Stimulated activated CD4-positive, alpha-beta T cell treated with anti-CD3 and anti-CD28 coated beads, TNF-alpha, amount 100 ng/mL, for 24 hours (primary cell): Measurements from ENCODE around the gene C12orf60.
A peak's percentile ranks its signal among the peaks of the same experiment; 100 is the strongest.

Source experiments
- DNase-seq, 3 experiments: peaks; one replicate each; pipeline ENCODE4 v3.0.0-alpha.2; 2020; ENCODE audit warnings: low read depth in 3 of 3

C12orf60 gene

GRCh38 chr12:14834509-14834908 lies 31.0 kb downstream of the C12orf60 start:
- DNase-seq = no peak

DNA sequence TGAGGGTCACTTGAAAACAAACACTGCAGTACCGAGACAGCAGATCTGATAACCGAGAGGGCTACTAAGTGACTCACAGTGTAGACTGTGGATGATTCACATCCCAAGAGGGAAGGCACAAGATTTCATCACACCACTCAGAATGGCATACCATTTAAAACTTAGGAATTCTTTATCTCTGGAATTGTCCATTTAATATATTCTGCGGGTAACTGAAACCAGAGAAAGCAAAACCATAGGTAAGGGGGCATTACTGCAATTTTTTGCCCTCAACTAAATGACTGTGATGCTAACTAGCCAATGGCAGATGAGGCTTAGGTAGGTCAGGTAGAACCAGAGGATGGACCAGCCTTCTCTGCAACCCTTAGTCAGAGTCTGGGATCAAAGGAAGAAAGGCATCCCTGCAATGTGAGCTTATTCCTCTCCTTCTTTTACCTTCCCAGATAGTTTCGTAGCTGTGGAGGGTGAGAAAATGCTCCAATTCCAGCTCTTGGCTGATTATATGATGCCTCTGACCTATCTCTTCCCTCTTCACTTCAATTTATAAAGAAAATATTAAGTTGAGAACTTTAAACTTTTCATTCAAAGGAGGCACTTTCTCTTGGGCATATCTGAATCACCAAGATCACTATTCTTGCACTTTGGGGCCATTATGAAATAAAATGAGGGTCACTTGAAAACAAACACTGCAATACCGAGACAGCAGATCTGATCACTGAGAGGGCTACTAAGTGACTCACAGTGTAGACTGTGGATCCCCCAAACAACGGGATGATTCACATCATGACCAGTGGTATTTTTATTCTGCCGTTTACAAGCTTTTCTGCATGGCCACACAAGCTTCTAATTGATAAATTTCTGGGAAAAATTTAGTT lies 33.1 kb downstream of the C12orf60 start:
- no peak for DNase-seq

GRCh38 chr12:14839262-14839661 lies 35.8 kb downstream of the C12orf60 start:
- DNase-seq = no peak

GRCh38 chr12:14840616-14841015 lies 37.1 kb downstream of the C12orf60 start:
- DNase-seq = no peak

- no peak for DNase-seq
Observed at GRCh38 chr12:14841761-14842160, 38.3 kb downstream of the C12orf60 start.

DNA sequence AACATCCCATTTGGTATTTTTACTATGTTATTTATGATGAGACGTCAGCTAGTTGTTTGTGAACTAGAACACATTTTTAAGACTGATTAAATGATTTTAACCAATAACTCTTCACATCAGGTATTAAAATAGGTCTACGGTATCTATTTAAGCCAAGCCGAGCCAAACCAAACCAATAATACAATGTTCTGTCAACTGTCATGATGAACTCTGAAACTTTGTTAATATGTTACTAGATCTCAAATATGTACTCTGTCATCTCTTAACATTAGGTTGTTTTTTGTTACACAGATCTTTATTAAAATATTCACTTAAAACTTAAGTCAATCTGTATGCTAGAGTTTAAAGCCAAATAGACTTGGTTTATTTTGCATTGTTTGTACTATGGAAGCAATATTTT lies 38.8 kb downstream of the C12orf60 start:
- no peak for DNase-seq

DNA sequence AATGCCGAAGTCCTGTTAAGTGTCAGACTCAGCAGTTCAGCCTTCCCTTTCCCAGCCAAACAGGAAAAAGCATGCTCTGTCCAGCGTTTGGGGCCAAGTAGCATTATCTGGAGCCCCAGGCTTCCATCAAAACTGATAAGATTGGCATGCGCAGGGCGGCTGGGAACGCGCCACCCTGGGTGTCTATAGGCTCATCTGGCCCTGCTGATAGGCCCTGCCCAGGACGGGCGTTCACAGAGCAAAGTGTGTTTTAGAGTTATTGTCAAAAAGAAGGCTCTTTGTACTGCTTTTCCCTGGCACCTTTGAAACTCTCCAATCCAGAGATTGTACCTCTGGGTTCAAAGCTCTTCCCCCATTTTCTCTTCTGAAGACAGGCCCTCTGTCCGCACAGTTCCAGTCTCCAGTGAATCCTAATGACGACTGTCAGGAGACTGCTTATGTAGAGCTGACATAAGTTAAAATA lies 40.0 kb downstream of the C12orf60 start, which contains the start of gene ART4:
Gene ART4 (minus strand): TSS at position 102 of the 463 bp plus-strand sequence. CDS start 413 bp downstream, outside the sequence.
- no peak for DNase-seq

- no peak for DNase-seq
Observed at GRCh38 chr12:14844401-14844800, 40.9 kb downstream of the C12orf60 start.

DNA sequence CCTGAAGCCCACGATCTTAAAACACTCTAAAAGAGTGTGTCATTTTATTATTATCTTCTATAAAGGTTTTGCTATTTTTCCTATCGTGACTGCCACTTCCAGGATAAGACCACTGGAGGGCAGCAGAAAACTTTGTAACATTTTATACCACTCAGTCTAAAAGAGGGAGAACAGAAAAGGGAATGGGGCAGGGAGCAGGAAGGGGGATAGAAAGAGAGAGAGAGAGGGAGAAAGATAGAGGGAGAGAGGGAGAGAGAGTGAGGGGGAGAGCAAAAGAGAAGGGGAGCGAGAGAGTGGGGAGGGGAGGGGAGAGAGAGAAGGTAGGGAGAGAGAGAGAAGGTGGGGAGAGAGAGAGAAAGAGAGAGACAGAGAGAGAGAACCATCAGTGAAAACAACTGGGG lies 41.9 kb downstream of the C12orf60 start:
- peak; percentile 3 to 21 (median 21) for DNase-seq

DNA sequence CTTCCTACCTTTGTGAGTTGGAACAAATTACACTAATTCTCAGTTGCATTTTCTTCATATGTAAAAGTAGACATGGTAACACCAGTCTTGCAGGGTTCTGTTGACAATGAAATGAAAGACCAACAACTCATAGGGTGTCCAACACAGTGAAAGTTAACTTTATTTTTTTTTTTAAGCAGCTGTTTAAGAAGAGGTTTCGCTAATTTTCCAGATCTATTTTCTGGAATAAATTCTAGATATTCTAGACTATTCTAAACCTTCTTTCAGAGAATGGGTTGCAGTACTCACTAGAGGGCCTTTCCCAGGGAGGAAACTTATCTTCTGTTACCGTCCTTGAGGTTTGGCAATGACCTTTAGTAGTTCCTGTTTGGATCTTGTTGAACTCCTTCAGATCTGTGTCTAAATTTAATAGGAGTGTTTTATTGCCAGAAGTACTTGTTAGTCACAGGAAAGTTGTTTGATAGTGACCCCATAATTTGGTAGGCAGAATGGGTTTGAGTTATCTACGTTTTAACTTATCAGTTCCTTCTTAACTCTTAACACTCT lies 42.6 kb downstream of the C12orf60 start:
- no peak for DNase-seq

DNA sequence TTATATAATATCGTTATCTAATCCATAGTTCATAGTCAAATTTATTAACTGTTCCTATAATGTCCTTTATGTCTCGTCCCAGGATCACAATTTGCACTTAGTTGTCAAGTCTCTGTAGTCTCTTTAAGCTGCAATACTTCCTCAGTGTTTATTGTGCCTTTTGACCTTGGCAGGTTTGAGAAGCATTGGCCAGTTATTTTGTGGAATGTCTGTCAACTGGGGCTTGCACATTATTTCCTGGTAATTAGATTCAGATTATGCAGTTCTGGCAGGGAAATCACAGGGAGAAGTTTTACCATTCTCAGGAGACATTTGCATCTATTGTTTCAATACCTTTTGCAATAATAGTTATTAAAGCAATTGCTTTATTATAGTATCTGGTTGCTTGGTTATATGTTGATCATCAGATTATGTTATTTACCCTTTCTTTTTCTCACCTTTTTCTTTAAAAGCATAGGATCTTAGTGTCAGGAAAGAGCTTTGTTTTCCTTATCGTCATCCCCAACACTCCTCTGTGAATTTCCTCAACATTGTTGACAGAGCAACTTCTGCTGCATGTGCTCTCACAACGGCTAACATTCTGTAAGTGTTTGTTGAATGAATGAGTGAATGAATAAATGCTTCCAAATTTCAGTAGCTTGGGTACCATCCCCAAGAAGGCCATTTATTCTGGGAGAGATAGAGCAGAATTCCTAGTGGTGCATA lies 43.6 kb downstream of the C12orf60 start:
- no peak for DNase-seq

- no peak for DNase-seq
Observed at GRCh38 chr12:14849661-14850060, 46.2 kb downstream of the C12orf60 start.

- no peak for DNase-seq
Observed at GRCh38 chr12:14850929-14851663, 47.6 kb downstream of the C12orf60 start.

DNA sequence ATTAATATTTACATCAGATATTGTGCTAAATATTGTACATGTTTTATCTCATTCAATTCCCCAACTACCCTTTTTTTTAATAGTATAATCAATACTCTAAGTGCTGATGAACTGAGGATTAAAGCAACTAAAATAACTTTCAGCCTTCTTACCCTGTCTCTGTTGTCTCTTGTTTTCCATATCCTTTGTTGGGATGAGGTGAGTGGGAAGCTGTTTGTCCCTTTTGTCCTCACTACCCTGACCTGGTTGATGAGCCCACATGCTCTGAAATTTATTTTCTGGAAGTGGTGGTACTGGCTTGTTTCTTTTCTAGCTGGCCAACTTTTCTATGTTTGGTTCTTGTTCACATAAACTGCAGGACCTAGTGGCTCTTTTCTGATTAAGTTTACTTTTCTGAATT lies 49.4 kb downstream of the C12orf60 start:
- no peak for DNase-seq

DNA sequence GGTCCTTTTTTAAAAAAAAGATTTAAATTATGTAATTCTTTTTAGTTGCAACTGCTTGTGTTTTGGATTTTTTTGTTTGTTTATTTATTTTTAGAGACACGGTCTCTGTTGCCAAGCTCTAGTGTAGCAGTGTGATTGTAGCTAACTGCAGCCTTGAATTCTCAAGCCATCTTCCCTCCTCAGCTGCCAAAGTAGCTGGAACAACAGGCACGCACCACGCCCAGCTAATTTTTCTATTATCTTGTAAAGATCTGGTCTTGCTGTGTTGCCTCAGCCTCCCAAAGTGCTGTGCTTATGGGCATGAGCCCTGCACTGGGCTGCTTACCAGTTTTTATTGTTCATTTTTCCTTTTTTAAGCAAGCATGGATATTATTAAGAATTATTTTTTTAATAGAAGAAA lies 50.5 kb downstream of the C12orf60 start:
- no peak for DNase-seq

GRCh38 chr12:14854586-14855183 lies 51.2 kb downstream of the C12orf60 start:
- DNase-seq = no peak

DNA sequence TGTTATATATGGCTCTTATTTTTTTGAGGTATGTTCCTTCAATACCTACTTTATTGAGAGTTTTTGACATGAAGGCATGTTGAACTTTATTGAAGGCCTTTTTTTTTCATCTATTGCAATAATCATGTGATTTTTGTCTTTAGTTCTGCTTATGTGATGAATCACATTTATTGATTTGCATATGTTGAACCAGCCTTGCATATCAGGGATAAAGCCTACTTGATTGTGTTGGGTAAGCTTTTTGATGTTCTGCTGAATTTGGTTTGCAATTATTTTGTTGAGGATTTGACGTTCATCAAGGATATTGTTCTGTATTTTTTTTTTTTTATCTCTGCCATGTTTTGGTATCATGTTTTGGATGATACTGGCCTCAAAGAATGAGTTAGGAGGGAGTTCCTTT lies 55.0 kb downstream of the C12orf60 start:
- no peak for DNase-seq

DNA sequence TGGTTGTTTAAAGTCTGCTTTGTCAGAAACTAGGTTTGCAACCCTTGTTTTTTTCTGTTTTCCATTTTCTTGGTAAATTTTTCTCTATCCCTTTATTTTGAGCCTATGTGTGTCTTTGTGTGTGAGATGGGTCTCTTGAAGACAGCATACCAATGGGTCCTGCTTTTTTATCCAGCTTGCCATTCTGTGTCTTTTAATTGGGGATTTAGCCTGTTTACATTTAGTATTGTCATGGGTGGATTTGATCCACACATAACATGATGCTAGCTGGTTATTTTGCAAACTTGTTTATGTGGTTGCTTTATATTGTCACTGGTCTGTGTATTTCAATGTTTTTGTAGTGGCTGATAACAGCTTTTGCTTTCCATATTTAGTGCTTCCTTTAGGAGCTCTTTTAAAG lies 57.0 kb downstream of the C12orf60 start:
- DNase-seq = no peak

DNA sequence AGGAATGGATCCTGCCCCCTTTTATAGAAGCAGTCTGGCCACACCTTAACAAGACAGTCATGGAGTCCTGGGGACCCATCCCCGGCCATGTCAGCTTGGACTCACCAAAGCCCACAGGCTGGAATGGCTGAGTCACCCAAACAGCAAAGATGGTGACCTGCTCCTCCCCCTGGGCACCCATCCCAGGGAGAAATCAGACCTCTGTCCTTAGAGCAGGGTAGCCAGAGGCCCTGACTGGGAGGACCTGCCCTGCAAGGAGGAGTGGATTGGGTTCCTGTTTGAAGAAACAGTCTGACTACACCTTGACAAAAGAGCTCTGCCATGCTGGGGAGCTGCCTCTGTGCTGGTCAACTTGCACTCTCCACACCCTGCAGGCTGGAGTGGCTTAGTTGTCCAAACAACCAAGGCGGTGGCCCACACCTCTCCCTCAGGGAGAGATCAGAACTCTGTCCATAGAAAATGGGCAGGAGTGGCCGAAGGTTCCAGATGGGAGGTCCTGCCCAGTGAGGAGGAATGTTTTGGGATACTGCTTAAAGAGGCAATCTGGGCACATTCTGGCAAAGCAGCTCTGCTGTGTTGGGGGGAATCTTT lies 65.5 kb downstream of the C12orf60 start:
- DNase-seq = no peak

DNA sequence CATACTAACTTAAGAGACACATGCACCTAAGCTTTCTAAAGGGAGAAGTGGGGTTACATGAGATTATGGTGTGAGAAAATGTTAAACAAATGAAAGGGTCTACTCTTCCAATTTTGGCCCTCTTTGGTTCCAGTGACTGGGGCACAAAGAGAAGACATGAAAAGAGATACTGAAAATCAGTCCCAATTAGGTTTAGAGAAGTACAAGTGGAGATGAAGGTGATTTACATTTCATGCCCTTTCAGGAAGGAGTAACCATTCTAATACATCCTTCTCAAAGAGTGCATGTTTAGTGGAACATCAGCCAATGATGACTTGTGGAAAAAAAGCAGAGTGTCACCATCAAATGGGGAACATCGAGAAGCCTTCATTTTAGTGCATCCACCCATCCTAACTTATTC lies 67.8 kb downstream of the C12orf60 start:
- DNase-seq = no peak

- no peak for DNase-seq
Observed at GRCh38 chr12:14871886-14872285, 68.4 kb downstream of the C12orf60 start.
